KMS-11 (cell line): ENCODE data around the gene SYT17.

Experiments
- H2AFZ ChIP-seq: fragments of 200-600 bp; sonication (generic); 2 replicates; pipeline ENCODE4 v1.6.1; 2016; ENCODE audit warnings: antibody characterized with exemption, mixed run types, low read depth
- H3K27ac ChIP-seq: fragments of 200-600 bp; sonication (generic); 2 replicates; pipeline ENCODE4 v1.6.1; 2016; ENCODE audit warnings: mild to moderate bottlenecking, mixed run types
- H3K27me3 ChIP-seq: fragments of 200-600 bp; sonication (generic); 2 replicates; pipeline ENCODE4 v1.6.1; 2017; ENCODE audit warnings: mild to moderate bottlenecking, low read depth, mixed run types, moderate library complexity; ENCODE audit not compliant: insufficient read depth
- H3K36me3 ChIP-seq: fragments of 200-600 bp; sonication (generic); 2 replicates; pipeline ENCODE4 v1.6.1; 2017; ENCODE audit warnings: mild to moderate bottlenecking, mixed run types; ENCODE audit not compliant: insufficient read depth
- H3K4me1 ChIP-seq: fragments of 200-600 bp; sonication (generic); 2 replicates; pipeline ENCODE4 v1.6.1; 2016; ENCODE audit warnings: mild to moderate bottlenecking, low read depth, mixed run types; ENCODE audit not compliant: poor library complexity, severe bottlenecking
- H3K4me2 ChIP-seq: fragments of 200-600 bp; sonication (generic); 2 replicates; pipeline ENCODE4 v1.7.0; 2016; ENCODE audit warnings: mild to moderate bottlenecking, mixed run types
- H3K4me3 ChIP-seq: fragments of 200-600 bp; sonication (generic); IDR thresholded peaks from 2 replicates; pipeline ENCODE4 v1.6.1; 2017; ENCODE audit warnings: low read depth, low read length, mixed read lengths; ENCODE audit not compliant: insufficient read depth
- H3K79me2 ChIP-seq: fragments of 200-600 bp; sonication (generic); 2 replicates; pipeline ENCODE4 v1.6.1; 2016; ENCODE audit warnings: low read depth, mixed run types; ENCODE audit not compliant: insufficient read depth
- H3K9ac ChIP-seq: fragments of 200-600 bp; sonication (generic); 2 replicates; pipeline ENCODE4 v1.6.1; 2016; ENCODE audit warnings: mild to moderate bottlenecking, mixed run types
- H4K20me1 ChIP-seq: fragments of 200-600 bp; sonication (generic); 2 replicates; pipeline ENCODE4 v1.6.1; 2016; ENCODE audit warnings: mild to moderate bottlenecking, mixed run types; ENCODE audit not compliant: insufficient read depth
- CTCF ChIP-seq: fragments of 200-600 bp; sonication (generic); conservative IDR thresholded peaks from 2 replicates; pipeline ENCODE4 v1.6.1; 2017; ENCODE audit warnings: low read depth, mild to moderate bottlenecking, antibody characterized with exemption, low read length, moderate library complexity, mixed read lengths

Gene SYT17

GRCh38 chr16:19132898-19133297 is 35.1 kb upstream of the SYT17 start:
- no peaks in the 10 kb centered on the region for H3K36me3 ChIP-seq
- no peak overlapping the region for H3K9ac ChIP-seq
- H3K27ac ChIP-seq, result no peak overlapping the region
- no peaks in the 10 kb centered on the region for H4K20me1 ChIP-seq
- H3K4me1 ChIP-seq, result no peaks in the 10 kb centered on the region
- H3K4me2 ChIP-seq, result no peak overlapping the region
- no peak overlapping the region for H3K4me3 ChIP-seq
- H2AFZ ChIP-seq, result no peak overlapping the region
- H3K27me3 ChIP-seq, result no peaks in the 10 kb centered on the region
- TF ChIP-seq CTCF, result no peak
- no peaks in the 10 kb centered on the region for H3K79me2 ChIP-seq

GRCh38 chr16:19133600-19133999 is 34.4 kb upstream of the SYT17 start:
- no peaks in the 10 kb centered on the region for H4K20me1 ChIP-seq
- H3K4me1 ChIP-seq, result no peaks in the 10 kb centered on the region
- H3K4me3 ChIP-seq, result no peak overlapping the region
- no peak overlapping the region for H3K9ac ChIP-seq
- no peaks in the 10 kb centered on the region for H3K36me3 ChIP-seq
- H3K27ac ChIP-seq, result no peak overlapping the region
- no peak for TF ChIP-seq CTCF
- no peak overlapping the region for H3K4me2 ChIP-seq
- H3K27me3 ChIP-seq, result no peaks in the 10 kb centered on the region
- H2AFZ ChIP-seq, result no peak overlapping the region
- no peaks in the 10 kb centered on the region for H3K79me2 ChIP-seq

- H3K27ac ChIP-seq, result no peak overlapping the region
- no peaks in the 10 kb centered on the region for H4K20me1 ChIP-seq
These were observed 32.7 kb upstream of the SYT17 start for GRCh38 chr16:19135201-19135842.

GRCh38 chr16:19135896-19136438 is 32.1 kb upstream of the SYT17 start:
- Histone ChIP-seq H3K36me3 (no peaks in the 10 kb centered on the region), H3K4me3 (no peak overlapping the region), H3K27me3 (no peaks in the 10 kb centered on the region), H2AFZ (no peak overlapping the region), H3K9ac (no peak overlapping the region), H3K4me1 (no peaks in the 10 kb centered on the region), H3K4me2 (no peak overlapping the region), H4K20me1 (no peaks in the 10 kb centered on the region), H3K79me2 (no peaks in the 10 kb centered on the region), H3K27ac (no peak overlapping the region)
- no peak for TF ChIP-seq CTCF

More at GRCh38 chr16:19135201-19135842, 32.7 kb upstream of the SYT17 start:
- Histone ChIP-seq H3K36me3 (no peaks in the 10 kb centered on the region), H3K4me3 (no peak overlapping the region), H3K27me3 (no peaks in the 10 kb centered on the region), H3K4me2 (no peak overlapping the region), H3K79me2 (no peaks in the 10 kb centered on the region), H3K9ac (no peak overlapping the region), H2AFZ (no peak overlapping the region), H3K4me1 (no peaks in the 10 kb centered on the region)
- no peak for TF ChIP-seq CTCF
